Neural progenitor cell (in vitro differentiated cells): ENCODE results near the gene SLC41A3.

Source experiments
- CTCF ChIP-seq: fragments of 200-600 bp; sonication (generic); IDR thresholded peaks from 2 replicates; pipeline ENCODE4 v1.5.1; 2017; ENCODE audit warnings: antibody characterized with exemption, mild to moderate bottlenecking
- EZH2 ChIP-seq: fragments of 200-600 bp; sonication (generic); IDR thresholded peaks from 2 replicates; pipeline ENCODE4 v1.6.1; 2017; ENCODE audit warnings: antibody characterized with exemption, mild to moderate bottlenecking, moderate library complexity
- EZH2phosphoT487 ChIP-seq: fragments of 200-600 bp; sonication (generic); IDR thresholded peaks from 2 replicates; pipeline ENCODE4 v1.6.1; 2017; ENCODE audit warnings: antibody characterized with exemption

GRCh38 chr3:126105691-126106187, 21.8 kb upstream of the SLC41A3 start:
- TF ChIP-seq CTCF, result no peak
- TF ChIP-seq EZH2, result no peak
- no peak for TF ChIP-seq EZH2phosphoT487
